Measurements from ENCODE around the gene PMS1.

The PMS1 gene

GRCh38 chr2:189874586-189875320 lies 90.5 kb downstream of the PMS1 start:
- no peaks in the 10 kb centered on the region for H3K27me3 ChIP-seq (ENCODE audit: insufficient read depth, low read depth)

GRCh38 chr2:189876271-189876670 lies 92.0 kb downstream of the PMS1 start:
- no peaks in the 10 kb centered on the region for H3K36me3 ChIP-seq (ENCODE audit: insufficient read depth)
- H4K20me1 ChIP-seq (ENCODE audit: insufficient read depth), result no peaks in the 10 kb centered on the region
- no peak overlapping the region for H3K4me2 ChIP-seq
- H3K79me2 ChIP-seq (ENCODE audit: insufficient read depth, low read depth), result no peaks in the 10 kb centered on the region
- no peaks in the 10 kb centered on the region for H3K27me3 ChIP-seq (ENCODE audit: insufficient read depth, low read depth)
- no peak overlapping the region for H3K9ac ChIP-seq
- no peak for TF ChIP-seq CTCF (conservative IDR thresholded peaks at IDR 0.05; ENCODE audit: low read depth, low read length)
- no peak overlapping the region for H2AFZ ChIP-seq (ENCODE audit: low read depth)
- H3K27ac ChIP-seq, result no peak overlapping the region
- no peak overlapping the region for H3K4me3 ChIP-seq (IDR thresholded peaks at IDR 0.05; ENCODE audit: insufficient read depth, low read depth, low read length)
- no peaks in the 10 kb centered on the region for H3K4me1 ChIP-seq (ENCODE audit: low read depth, poor library complexity, severe bottlenecking)

More at GRCh38 chr2:189874586-189875320, 90.5 kb downstream of the PMS1 start:
- Histone ChIP-seq H3K9ac (no peak overlapping the region), H3K4me3 (IDR thresholded peaks at IDR 0.05; ENCODE audit: insufficient read depth, low read depth, low read length) (no peak overlapping the region), H3K27ac (no peak overlapping the region), H3K4me2 (no peak overlapping the region), H2AFZ (ENCODE audit: low read depth) (no peak overlapping the region), H3K4me1 (ENCODE audit: low read depth, poor library complexity, severe bottlenecking) (no peaks in the 10 kb centered on the region), H3K79me2 (ENCODE audit: insufficient read depth, low read depth) (no peaks in the 10 kb centered on the region), H3K36me3 (ENCODE audit: insufficient read depth) (no peaks in the 10 kb centered on the region), H4K20me1 (ENCODE audit: insufficient read depth) (no peaks in the 10 kb centered on the region)
- no peak for TF ChIP-seq CTCF (conservative IDR thresholded peaks at IDR 0.05; ENCODE audit: low read depth, low read length)

- H2AFZ ChIP-seq (ENCODE audit: low read depth), result no peak overlapping the region
- H3K4me3 ChIP-seq (IDR thresholded peaks at IDR 0.05; ENCODE audit: insufficient read depth, low read depth, low read length), result no peak overlapping the region
- no peak for TF ChIP-seq CTCF (conservative IDR thresholded peaks at IDR 0.05; ENCODE audit: low read depth, low read length)
- H3K36me3 ChIP-seq (ENCODE audit: insufficient read depth), result no peaks in the 10 kb centered on the region
- H3K4me2 ChIP-seq, result no peak overlapping the region
- H3K27me3 ChIP-seq (ENCODE audit: insufficient read depth, low read depth), result no peaks in the 10 kb centered on the region
- H3K4me1 ChIP-seq (ENCODE audit: low read depth, poor library complexity, severe bottlenecking), result no peaks in the 10 kb centered on the region
- H3K79me2 ChIP-seq (ENCODE audit: insufficient read depth, low read depth), result no peaks in the 10 kb centered on the region
- no peak overlapping the region for H3K27ac ChIP-seq
- no peaks in the 10 kb centered on the region for H4K20me1 ChIP-seq (ENCODE audit: insufficient read depth)
- H3K9ac ChIP-seq, result no peak overlapping the region
Observed at GRCh38 chr2:189879716-189880081, 95.4 kb downstream of the PMS1 start.

GRCh38 chr2:189880429-189880828 lies 96.2 kb downstream of the PMS1 start:
- Histone ChIP-seq H3K36me3 (ENCODE audit: insufficient read depth) (no peaks in the 10 kb centered on the region), H3K9ac (no peak overlapping the region), H4K20me1 (ENCODE audit: insufficient read depth) (no peaks in the 10 kb centered on the region), H3K27ac (no peak overlapping the region), H3K4me1 (ENCODE audit: low read depth, poor library complexity, severe bottlenecking) (no peaks in the 10 kb centered on the region), H3K27me3 (ENCODE audit: insufficient read depth, low read depth) (no peaks in the 10 kb centered on the region), H3K4me2 (no peak overlapping the region), H2AFZ (ENCODE audit: low read depth) (no peak overlapping the region), H3K79me2 (ENCODE audit: insufficient read depth, low read depth) (no peaks in the 10 kb centered on the region), H3K4me3 (IDR thresholded peaks at IDR 0.05; ENCODE audit: insufficient read depth, low read depth, low read length) (no peak overlapping the region)
- TF ChIP-seq CTCF (conservative IDR thresholded peaks at IDR 0.05; ENCODE audit: low read depth, low read length), result no peak
